Esophagus squamous epithelium (tissue), 5 donors: Measurements from ENCODE around the gene TTC3. TPM values are rescaled to one million over a fixed set of nuclear protein-coding genes. Genes with fewer than 3 reads are reported as not detected.
"Not testable (repeated sequence)": the region's sequence is repeated elsewhere in the genome, so short reads cannot be mapped to it uniquely, and the experiment has no call there.

Source experiments
- DNase-seq: peaks from one replicate; lab custom pipeline; 2025; lab: John Stamatoyannopoulos, UW
- H3K27ac ChIP-seq, 4 donors: fragments of 200-600 bp; sonication (generic); one replicate each; pipeline ENCODE4 v1.5.1; 2016 to 2019; ENCODE audit warnings: mild to moderate bottlenecking in 1 of 4
- H3K27me3 ChIP-seq, 4 donors: fragments of 200-600 bp; sonication (generic); 1 replicate in 3 of 4; 2 replicates in 1 of 4; pipeline versions ENCODE4 v1.5.1 to v1.6.0; 2017 to 2021; ENCODE audit warnings: antibody characterized with exemption in 1 of 4
- H3K36me3 ChIP-seq, 3 donors: fragments of 200-600 bp; sonication (generic); one replicate each; pipeline ENCODE4 v1.5.1; 2016 to 2019
- H3K4me1 ChIP-seq, 3 donors: fragments of 200-600 bp; sonication (generic); one replicate each; pipeline ENCODE4 v1.5.1; 2017 to 2019
- H3K4me3 ChIP-seq, 4 donors: fragments of 200-600 bp; sonication (generic); 1 replicate in 3 of 4; 2 replicates in 1 of 4; pipeline ENCODE4 v1.5.1; 2016 to 2019; ENCODE audit warnings: mild to moderate bottlenecking in 2 of 4, moderate library complexity in 1 of 4
- H3K9me3 ChIP-seq, 3 donors: fragments of 200-600 bp; sonication (generic); one replicate each; pipeline ENCODE4 v1.5.1; 2016 to 2019
- CTCF ChIP-seq, 6 experiments: fragments of 450-650 bp in 4 of 6; fragments of 200-600 bp in 2 of 6; sonication (generic) in 2 of 6; IDR thresholded peaks; one replicate each; pipeline ENCODE4 v1.5.1; 2016 to 2019; ENCODE audit warnings: antibody characterized with exemption in 6 of 6, mild to moderate bottlenecking in 4 of 6, moderate library complexity in 4 of 6
- POLR2A ChIP-seq, 4 donors: fragments of 450-650 bp; IDR thresholded peaks; one replicate each; pipeline ENCODE4 v1.6.1; 2017; ENCODE audit warnings: antibody characterized with exemption in 4 of 4, mild to moderate bottlenecking in 4 of 4, moderate library complexity in 3 of 4
- WGBS, 2 donors: methylation state at CpG; one replicate each; pipeline ENCODE4 v1.1.5; 2018; 5-methylcytosine and 5-hydroxymethylcytosine counted together
- intact Hi-C: fragments of 100-400 bp; cut with DNase I; formaldehyde crosslinking; loops from one replicate; pipeline ENCODE4 v1.15.0; 2022
- total RNA-seq, 4 donors: library from RNA; depleted of rRNA; stranded (reverse); fragments of >200 nt; gene quantifications; one replicate each; pipeline ENCODE4 v1.1.0, GENCODE V29; 2016
- donor health status: DM: yes; HTN: yes; CAD: no.

The TTC3 gene
- total RNA-seq, 4 donors from 2014 or later = 41.2 to 80.1 (median 64.1) TPM

DNA sequence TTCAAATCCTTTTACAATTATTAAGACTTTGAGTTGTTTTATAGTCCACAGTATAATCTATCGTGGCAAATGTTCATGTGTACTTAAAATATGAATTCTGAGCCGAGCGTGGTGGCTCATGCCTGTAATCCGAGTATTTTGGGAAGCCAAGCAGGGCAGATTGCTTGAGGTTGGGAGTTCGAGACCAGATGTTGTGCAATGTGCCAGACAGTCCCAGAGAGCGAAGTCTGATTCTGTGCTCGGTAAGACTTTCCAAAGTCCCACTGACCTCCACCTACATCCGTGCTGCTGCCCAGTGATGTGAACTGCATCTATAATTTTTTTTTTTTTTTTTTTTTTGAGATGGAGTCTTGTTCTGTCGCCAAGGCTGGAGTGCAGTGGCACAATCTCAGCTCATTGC, 141.9 kb downstream of the TTC3 start:
- H3K4me3 ChIP-seq = no peak overlapping the region
- WGBS, 2 donors = 89 to 96% methylated on average over 9 of the region's 9 CpGs
- no peak overlapping the region for H3K27ac ChIP-seq
- TF ChIP-seq CTCF (IDR thresholded peaks at IDR 0.05) (no peak), POLR2A (IDR thresholded peaks at IDR 0.05) (no peak)
- DNase-seq = no peak
- intact Hi-C loops = no loop called here
- H3K9me3 ChIP-seq = no peaks in the 10 kb centered on the region
- peaks cover 0 to 4% (median 2%) of the 10 kb centered on the region in 3 donors for H3K4me1 ChIP-seq
- no peaks in the 10 kb centered on the region for H3K27me3 ChIP-seq
- H3K36me3 ChIP-seq = no peaks in the 10 kb centered on the region

- intact Hi-C loops = no loop called here
- no peaks in the 10 kb centered on the region for H3K9me3 ChIP-seq
- WGBS, 2 donors = 29 to 38% methylated on average over 13 of the region's 13 CpGs
- H3K4me3 ChIP-seq = peak overlapping the region; percentile 48 to 78 (median 60)
- H3K36me3 ChIP-seq = peaks cover 0 to 19% (median 3%) of the 10 kb centered on the region in 3 donors
- no peak for TF ChIP-seq CTCF (IDR thresholded peaks at IDR 0.05)
- no peak for TF ChIP-seq POLR2A (IDR thresholded peaks at IDR 0.05)
- peak overlapping the region; percentile 77 to 90 (median 83) for H3K27ac ChIP-seq
- no peak for DNase-seq
- no peaks in the 10 kb centered on the region for H3K27me3 ChIP-seq
- peaks cover 0 to 21% (median 6%) of the 10 kb centered on the region in 3 donors for H3K4me1 ChIP-seq
Observed at GRCh38 chr21:37219761-37220432, 146.8 kb downstream of the TTC3 start.

DNA sequence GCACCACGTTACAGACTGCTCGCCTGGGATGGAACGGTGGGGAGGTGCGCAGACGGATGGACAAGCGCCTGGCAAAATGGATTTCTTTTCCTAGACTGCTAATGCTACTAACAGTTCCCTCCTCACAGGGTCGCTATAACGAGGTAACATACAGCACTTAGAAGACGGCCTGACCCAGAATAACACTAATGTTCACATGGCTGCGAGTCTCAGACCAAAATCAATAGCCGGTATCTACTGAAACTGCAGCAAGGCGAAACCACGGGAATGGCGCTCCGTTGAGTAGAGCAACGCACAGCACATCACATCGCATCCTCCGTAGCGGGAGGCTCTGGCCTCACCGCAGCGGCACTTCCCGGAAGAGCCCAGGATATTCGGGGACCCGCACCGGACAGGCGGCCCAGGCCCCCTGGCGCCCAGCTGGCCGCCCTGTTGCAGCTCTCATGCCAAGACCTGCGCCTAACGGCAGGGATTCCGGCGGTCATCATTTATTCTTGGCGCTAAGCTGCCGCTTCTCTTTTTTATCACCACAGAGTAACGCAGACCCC, 147.5 kb downstream of the TTC3 start:
- Histone ChIP-seq H3K4me1 (peaks cover 0 to 21% (median 6%) of the 10 kb centered on the region in 3 donors), H3K4me3 (peak overlapping the region; percentile 48 to 78 (median 60)), H3K27me3 (no peaks in the 10 kb centered on the region), H3K36me3 (peaks cover 0 to 26% (median 7%) of the 10 kb centered on the region in 3 donors), H3K9me3 (no peaks in the 10 kb centered on the region), H3K27ac (peak overlapping the region; percentile 77 to 90 (median 83))
- intact Hi-C loops = no loop called here
- DNase-seq = no peak
- WGBS, 2 donors = 0 to 10% methylated on average over 13 to 27 of the region's 35 CpGs
- TF ChIP-seq POLR2A (IDR thresholded peaks at IDR 0.05) (no peak), CTCF (IDR thresholded peaks at IDR 0.05) (no peak)

- Histone ChIP-seq H3K27ac (peak overlapping the region; percentile 77 to 90 (median 83)), H3K4me3 (peak overlapping the region; percentile 48 to 78 (median 60)), H3K4me1 (peaks cover 0 to 21% (median 6%) of the 10 kb centered on the region in 3 donors), H3K9me3 (no peaks in the 10 kb centered on the region), H3K27me3 (no peaks in the 10 kb centered on the region), H3K36me3 (peaks cover 0 to 32% (median 11%) of the 10 kb centered on the region in 3 donors)
- TF ChIP-seq CTCF (IDR thresholded peaks at IDR 0.05) = peak; percentile 26 to 64 (median 32)
- TF ChIP-seq POLR2A (IDR thresholded peaks at IDR 0.05) = peak in 2 of 4 donors; percentile 41 to 68
- peak; percentile 75 for DNase-seq
- 9 to 31% methylated on average over 4 to 18 of the region's 46 CpGs for WGBS, 2 donors
- intact Hi-C loops = no loop called here
Observed at GRCh38 chr21:37220981-37221664, 148.1 kb downstream of the TTC3 start.

DNA sequence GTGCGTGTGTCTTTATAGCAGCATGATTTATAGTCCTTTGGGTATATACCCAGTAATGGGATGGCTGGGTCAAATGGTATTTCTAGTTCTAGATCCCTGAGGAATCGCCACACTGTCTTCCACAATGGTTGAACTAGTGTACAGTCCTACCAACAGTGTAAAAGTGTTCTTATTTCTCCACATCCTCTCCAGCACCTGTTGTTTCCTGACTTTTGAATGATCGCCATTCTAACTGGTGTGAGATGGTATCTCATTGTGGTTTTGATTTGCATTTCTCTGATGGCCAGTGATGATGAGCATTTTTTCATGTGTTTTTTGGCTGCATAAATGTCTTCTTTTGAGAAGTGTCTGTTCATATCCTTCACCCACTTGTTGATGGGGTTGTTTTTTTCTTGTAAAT, 149.2 kb downstream of the TTC3 start:
- DNase-seq, H3K9me3 ChIP-seq, intact Hi-C loops, H3K4me3 ChIP-seq, H3K27ac ChIP-seq, H3K27me3 ChIP-seq: not testable (repeated sequence)
- WGBS, 2 donors = 78 to 89% methylated on average over 2 to 3 of the region's 3 CpGs
- peaks cover 4 to 43% (median 20%) of the 10 kb centered on the region in 3 donors for H3K36me3 ChIP-seq
- peaks cover 0 to 21% (median 6%) of the 10 kb centered on the region in 3 donors for H3K4me1 ChIP-seq
